HepG2 (cell line): ENCODE measurements around the gene TTLL11. TPM values are rescaled to one million over a fixed set of nuclear protein-coding genes. Genes with fewer than 3 reads are reported as not detected.

ENCODE experiments used
- AFF4 ChIP-seq: sonication (generic); formaldehyde crosslinking; IDR thresholded peaks from 2 replicates; pipeline ENCODE4 v1.4.0; 2020; ENCODE audit warnings: missing genetic modification reagents
- ARID5B ChIP-seq: IDR thresholded peaks from 2 replicates; pipeline ENCODE4 v1.4.0; 2020; ENCODE audit warnings: mild to moderate bottlenecking, missing genetic modification reagents
- NCOA2 ChIP-seq: sonication (generic); formaldehyde crosslinking; IDR thresholded peaks from 2 replicates; pipeline ENCODE4 v1.8.0; 2022; ENCODE audit warnings: inconsistent platforms
- NFYB ChIP-seq: sonication (generic); formaldehyde crosslinking; IDR thresholded peaks from 2 replicates; pipeline ENCODE4 v1.4.0; 2020; ENCODE audit warnings: missing genetic modification reagents
- SIN3B ChIP-seq: fragments of 150-350 bp; IDR thresholded peaks from 2 replicates; pipeline ENCODE4 v1.6.1; 2014; ENCODE audit warnings: low read length
- ZBTB20 ChIP-seq: sonication (generic); formaldehyde crosslinking; IDR thresholded peaks from 2 replicates; pipeline ENCODE4 v1.8.1; 2023; ENCODE audit warnings: missing genetic modification reagents, low read depth, mild to moderate bottlenecking, borderline replicate concordance
- ZBTB38 ChIP-seq: sonication (generic); formaldehyde crosslinking; IDR thresholded peaks from 2 replicates; pipeline ENCODE4 v1.5.1; 2020; ENCODE audit warnings: mild to moderate bottlenecking, missing genetic modification reagents
- ZEB1 ChIP-seq: IDR thresholded peaks from 2 replicates; pipeline ENCODE4 v1.6.1; 2012; ENCODE audit warnings: mild to moderate bottlenecking, low read depth, inconsistent platforms; ENCODE audit not compliant: insufficient replicate concordance
- ZNF235 ChIP-seq: sonication (generic); formaldehyde crosslinking; IDR thresholded peaks from 2 replicates; pipeline ENCODE4 v1.8.1; 2023; ENCODE audit warnings: mild to moderate bottlenecking, missing genetic modification reagents, borderline replicate concordance
- ZNF317 ChIP-seq: sonication (generic); formaldehyde crosslinking; IDR thresholded peaks from 2 replicates; pipeline ENCODE4 v1.5.0; 2020; ENCODE audit warnings: mild to moderate bottlenecking, missing genetic modification reagents
- ZNF430 ChIP-seq: sonication (generic); formaldehyde crosslinking; IDR thresholded peaks from 2 replicates; pipeline ENCODE4 v1.9.0; 2021; ENCODE audit warnings: mild to moderate bottlenecking, missing genetic modification reagents
- ZNF644 ChIP-seq: IDR thresholded peaks from 2 replicates; pipeline ENCODE4 v1.6.1; 2016; ENCODE audit warnings: low read depth
- polyA plus RNA-seq, 8 experiments: library from polyadenylated mRNA; depleted of rRNA in 3 of 8; stranded (reverse) in 7 of 8; unstranded in 1 of 8; fragments of >200 nt; fragmentation: Illumina TruSeq in 4 of 8; extraction: Trizol in 4 of 8; gene quantifications; 2 replicates each; pipeline versions ENCODE4 v1.2.1 to v1.2.3, GENCODE V29; 2011 to 2016; ENCODE audit warnings: low read depth in 4 of 8, missing spikeins in 1 of 8, mixed read lengths in 1 of 8; ENCODE audit not compliant: insufficient read depth in 1 of 8
- total RNA-seq, 5 experiments: library from RNA; depleted of rRNA; stranded (reverse); fragments of >200 nt; fragmentation: Illumina TruSeq; extraction: Trizol; gene quantifications; 2 replicates each; pipeline ENCODE4 v1.2.3, GENCODE V29; 2016; ENCODE audit warnings: low read depth in 1 of 5
- TF ChIP-seq, protein P1 (sequence below): sonication (generic); formaldehyde crosslinking; IDR thresholded peaks from 2 replicates; pipeline ENCODE4 v1.4.0; 2020; ENCODE audit warnings: mild to moderate bottlenecking, missing genetic modification reagents
- TF ChIP-seq, protein P2 (sequence below): fragments of 450-650 bp; IDR thresholded peaks from 2 replicates; pipeline ENCODE4 v1.6.1; 2017; ENCODE audit warnings: mild to moderate bottlenecking
- TF ChIP-seq, protein P3 (sequence below): sonication (generic); formaldehyde crosslinking; IDR thresholded peaks from 2 replicates; pipeline ENCODE4 v1.5.1; 2020; ENCODE audit warnings: missing genetic modification reagents, mild to moderate bottlenecking, borderline replicate concordance

The TTLL11 gene
- total and polyA plus RNA-seq, 2 of the 13 experiments (the other 11 are each of a cell fraction or from before 2014, with no cell fraction given), result 4.5 to 5.2 TPM

GRCh38 chr9:122092611-122093506, at the start of gene TTLL11 (continued):
- TF ChIP-seq ARID5B, result peak; percentile 55
- TF ChIP-seq ZBTB20 (CRISPR knock-in tag), result peak; percentile 62; the same call in 1 of the 2 replicates
- TF ChIP-seq, protein P1, sequence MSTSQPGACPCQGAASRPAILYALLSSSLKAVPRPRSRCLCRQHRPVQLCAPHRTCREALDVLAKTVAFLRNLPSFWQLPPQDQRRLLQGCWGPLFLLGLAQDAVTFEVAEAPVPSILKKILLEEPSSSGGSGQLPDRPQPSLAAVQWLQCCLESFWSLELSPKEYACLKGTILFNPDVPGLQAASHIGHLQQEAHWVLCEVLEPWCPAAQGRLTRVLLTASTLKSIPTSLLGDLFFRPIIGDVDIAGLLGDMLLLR (CRISPR knock-in tag), result peak; percentile 66; the same call in 1 of the 2 replicates
- TF ChIP-seq, protein P2, sequence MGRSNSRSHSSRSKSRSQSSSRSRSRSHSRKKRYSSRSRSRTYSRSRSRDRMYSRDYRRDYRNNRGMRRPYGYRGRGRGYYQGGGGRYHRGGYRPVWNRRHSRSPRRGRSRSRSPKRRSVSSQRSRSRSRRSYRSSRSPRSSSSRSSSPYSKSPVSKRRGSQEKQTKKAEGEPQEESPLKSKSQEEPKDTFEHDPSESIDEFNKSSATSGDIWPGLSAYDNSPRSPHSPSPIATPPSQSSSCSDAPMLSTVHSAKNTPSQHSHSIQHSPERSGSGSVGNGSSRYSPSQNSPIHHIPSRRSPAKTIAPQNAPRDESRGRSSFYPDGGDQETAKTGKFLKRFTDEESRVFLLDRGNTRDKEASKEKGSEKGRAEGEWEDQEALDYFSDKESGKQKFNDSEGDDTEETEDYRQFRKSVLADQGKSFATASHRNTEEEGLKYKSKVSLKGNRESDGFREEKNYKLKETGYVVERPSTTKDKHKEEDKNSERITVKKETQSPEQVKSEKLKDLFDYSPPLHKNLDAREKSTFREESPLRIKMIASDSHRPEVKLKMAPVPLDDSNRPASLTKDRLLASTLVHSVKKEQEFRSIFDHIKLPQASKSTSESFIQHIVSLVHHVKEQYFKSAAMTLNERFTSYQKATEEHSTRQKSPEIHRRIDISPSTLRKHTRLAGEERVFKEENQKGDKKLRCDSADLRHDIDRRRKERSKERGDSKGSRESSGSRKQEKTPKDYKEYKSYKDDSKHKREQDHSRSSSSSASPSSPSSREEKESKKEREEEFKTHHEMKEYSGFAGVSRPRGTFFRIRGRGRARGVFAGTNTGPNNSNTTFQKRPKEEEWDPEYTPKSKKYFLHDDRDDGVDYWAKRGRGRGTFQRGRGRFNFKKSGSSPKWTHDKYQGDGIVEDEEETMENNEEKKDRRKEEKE, result no peak
- TF ChIP-seq NCOA2 (CRISPR knock-in tag), result no peak; the same call in 1 of the 2 replicates
- TF ChIP-seq ZNF430 (CRISPR knock-in tag), result 0 out of 2 replicates have a peak, but pooled peaks have one; percentile 55
- peak; percentile 49; the same call in 1 of the 2 replicates for TF ChIP-seq SIN3B
- no peak for TF ChIP-seq AFF4 (CRISPR knock-in tag)
- TF ChIP-seq ZNF317, result no peak
- TF ChIP-seq, protein P3, sequence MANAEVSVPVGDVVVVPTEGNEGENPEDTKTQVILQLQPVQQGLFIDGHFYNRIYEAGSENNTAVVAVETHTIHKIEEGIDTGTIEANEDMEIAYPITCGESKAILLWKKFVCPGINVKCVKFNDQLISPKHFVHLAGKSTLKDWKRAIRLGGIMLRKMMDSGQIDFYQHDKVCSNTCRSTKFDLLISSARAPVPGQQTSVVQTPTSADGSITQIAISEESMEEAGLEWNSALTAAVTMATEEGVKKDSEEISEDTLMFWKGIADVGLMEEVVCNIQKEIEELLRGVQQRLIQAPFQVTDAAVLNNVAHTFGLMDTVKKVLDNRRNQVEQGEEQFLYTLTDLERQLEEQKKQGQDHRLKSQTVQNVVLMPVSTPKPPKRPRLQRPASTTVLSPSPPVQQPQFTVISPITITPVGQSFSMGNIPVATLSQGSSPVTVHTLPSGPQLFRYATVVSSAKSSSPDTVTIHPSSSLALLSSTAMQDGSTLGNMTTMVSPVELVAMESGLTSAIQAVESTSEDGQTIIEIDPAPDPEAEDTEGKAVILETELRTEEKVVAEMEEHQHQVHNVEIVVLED, result peak; percentile 71; the same call in 1 of the 2 replicates
- TF ChIP-seq NFYB, result peak; percentile 96
- TF ChIP-seq ZBTB38, result peak; percentile 69
- no peak for TF ChIP-seq ZEB1
- TF ChIP-seq ZNF235 (CRISPR knock-in tag), result 0 out of 2 replicates have a peak, but pooled peaks have one; percentile 20
- no peak for TF ChIP-seq ZNF644 (CRISPR knock-in tag)
